Neuronal stem cell (in vitro differentiated cells): ENCODE measurements around the gene CA7.
A peak's percentile ranks its signal among the peaks of the same experiment; 100 is the strongest.

Source experiments
- DNase-seq: peaks from one replicate; pipeline ENCODE4 v3.0.0-alpha.2; 2013; ENCODE audit warnings: low spot score
- H2AFZ ChIP-seq: one replicate; pipeline ENCODE4 v1.6.1; 2013; ENCODE audit warnings: mild to moderate bottlenecking, low read length, inconsistent platforms
- H2AK5ac ChIP-seq: 2 replicates; pipeline ENCODE4 v1.6.1; 2013; ENCODE audit warnings: low read depth, mild to moderate bottlenecking, inconsistent platforms, low read length, moderate library complexity, mixed read lengths
- H2BK120ac ChIP-seq: 2 replicates; pipeline ENCODE4 v1.6.1; 2013; ENCODE audit warnings: low read depth, mild to moderate bottlenecking, inconsistent platforms, low read length, moderate library complexity, mixed read lengths
- H2BK12ac ChIP-seq: one replicate; pipeline ENCODE4 v1.6.1; 2013; ENCODE audit warnings: low read length, inconsistent platforms
- H2BK15ac ChIP-seq: 2 replicates; pipeline ENCODE4 v1.6.1; 2013; ENCODE audit warnings: mild to moderate bottlenecking, low read length, inconsistent platforms, mixed read lengths
- H2BK5ac ChIP-seq: one replicate; pipeline ENCODE4 v1.6.1; 2013; ENCODE audit warnings: inconsistent platforms, mild to moderate bottlenecking, low read length, moderate library complexity
- H3K14ac ChIP-seq: one replicate; pipeline ENCODE4 v1.6.1; 2013; ENCODE audit warnings: low read length, inconsistent platforms
- H3K18ac ChIP-seq: 2 replicates; pipeline ENCODE4 v1.6.1; 2013; ENCODE audit warnings: low read length, inconsistent platforms
- H3K23ac ChIP-seq: 2 replicates; pipeline ENCODE4 v1.6.1; 2013; ENCODE audit warnings: low read depth, mild to moderate bottlenecking, mixed read lengths, low read length, inconsistent platforms; ENCODE audit not compliant: poor library complexity
- H3K27ac ChIP-seq: replicated peaks from 3 replicates; pipeline ENCODE4 v1.5.1; 2013; ENCODE audit warnings: low read length, inconsistent platforms
- H3K27me3 ChIP-seq, 3 experiments: 2 replicates each; pipeline ENCODE4 v1.6.1; 2013; ENCODE audit warnings: low read length in 3 of 3, mild to moderate bottlenecking in 2 of 3, inconsistent platforms in 1 of 3, low read depth in 1 of 3, mixed read lengths in 1 of 3, moderate library complexity in 1 of 3; ENCODE audit not compliant: control insufficient read depth in 3 of 3, insufficient read depth in 3 of 3
- H3K36me3 ChIP-seq, 2 donors: replicated peaks in 1 of 2; 2 replicates each; pipeline ENCODE4 v1.6.1; 2013; ENCODE audit warnings: low read length in 2 of 2; ENCODE audit not compliant: control insufficient read depth in 2 of 2, insufficient read depth in 2 of 2
- H3K4ac ChIP-seq: 2 replicates; pipeline ENCODE4 v1.6.1; 2013; ENCODE audit warnings: inconsistent platforms, mild to moderate bottlenecking, low read length, moderate library complexity
- H3K4me1 ChIP-seq, 2 donors: 1 replicate in 1 of 2; 2 replicates in 1 of 2; pipeline ENCODE4 v1.6.1; 2013; ENCODE audit warnings: low read length in 2 of 2, low read depth in 1 of 2; ENCODE audit not compliant: control insufficient read depth in 2 of 2, insufficient read depth in 1 of 2
- H3K4me2 ChIP-seq: one replicate; pipeline ENCODE4 v1.6.1; 2013; ENCODE audit warnings: mild to moderate bottlenecking, low read length, inconsistent platforms; ENCODE audit not compliant: insufficient read depth, poor library complexity, severe bottlenecking
- H3K4me3 ChIP-seq, 2 donors: 2 replicates each; pipeline ENCODE4 v1.5.1; 2013; ENCODE audit warnings: low read length in 2 of 2, mild to moderate bottlenecking in 2 of 2, inconsistent platforms in 1 of 2, moderate library complexity in 1 of 2
- H3K79me1 ChIP-seq: one replicate; pipeline ENCODE4 v1.6.1; 2013; ENCODE audit warnings: low read depth, mild to moderate bottlenecking, inconsistent platforms, low read length, moderate library complexity
- H3K9ac ChIP-seq: one replicate; pipeline ENCODE4 v1.6.1; 2013; ENCODE audit warnings: mild to moderate bottlenecking, low read depth, low read length, inconsistent platforms; ENCODE audit not compliant: poor library complexity
- H3K9me3 ChIP-seq, 2 donors: replicated peaks in 1 of 2; 2 replicates each; pipeline versions ENCODE3 to v1.6.1; 2013; ENCODE audit warnings: low read length in 2 of 2, mild to moderate bottlenecking in 2 of 2, inconsistent platforms in 1 of 2, low read depth in 1 of 2, mixed read lengths in 1 of 2, moderate library complexity in 1 of 2; ENCODE audit not compliant: control insufficient read depth in 2 of 2, insufficient read depth in 1 of 2
- H4K8ac ChIP-seq: one replicate; pipeline ENCODE4 v1.6.1; 2013; ENCODE audit warnings: low read depth, mild to moderate bottlenecking, inconsistent platforms, low read length, moderate library complexity
- H4K91ac ChIP-seq: one replicate; pipeline ENCODE4 v1.6.1; 2013; ENCODE audit warnings: low read length, low read depth, mild to moderate bottlenecking, inconsistent platforms; ENCODE audit not compliant: poor library complexity
- WGBS, 2 donors: extraction: QIAGEN DNeasy Blood & Tissue Kit; methylation state at CpG; one replicate each; pipeline ENCODE4 v1.1.7; 2013; ENCODE audit warnings: missing lambda C conversion rate in 2 of 2, mixed read lengths in 1 of 2; ENCODE audit not compliant: insufficient read length in 2 of 2, insufficient replicate concordance in 1 of 2; ENCODE audit errors: extremely low coverage in 2 of 2; 5-methylcytosine and 5-hydroxymethylcytosine counted together

The CA7 gene

GRCh38 chr16:66881964-66882508 is 37.8 kb downstream of the CA7 start:
- DNase-seq = no peak
- peaks cover 0 to 3% of the 10 kb centered on the region in 2 donors for H3K9me3 ChIP-seq
- H3K4me2 ChIP-seq = no peak overlapping the region
- no peak overlapping the region for H2AFZ ChIP-seq
- peak overlapping the region; percentile 54 for H4K8ac ChIP-seq
- no peak overlapping the region for H2BK15ac ChIP-seq
- no peak overlapping the region for H2BK120ac ChIP-seq
- no peak overlapping the region for H2BK12ac ChIP-seq
- H3K9ac ChIP-seq = peak overlapping the region; percentile 66
- no peak overlapping the region for H3K23ac ChIP-seq
- no peak overlapping the region for H3K4me3 ChIP-seq
- H4K91ac ChIP-seq = no peak overlapping the region
- no peak overlapping the region for H3K18ac ChIP-seq
- WGBS, 2 donors = no CpG with 5 or more reads among the region's 8 CpGs
- peaks cover 21 to 31% of the 10 kb centered on the region in 2 donors for H3K36me3 ChIP-seq
- H3K14ac ChIP-seq = no peak overlapping the region
- peaks cover 5 to 7% of the 10 kb centered on the region in 2 donors for H3K4me1 ChIP-seq
- no peak overlapping the region for H3K4ac ChIP-seq
- H2BK5ac ChIP-seq = no peak overlapping the region
- H3K79me1 ChIP-seq = peaks cover 5% of the 10 kb centered on the region
- H3K27ac ChIP-seq = no peak overlapping the region
- no peaks in the 10 kb centered on the region for H3K27me3 ChIP-seq
- H2AK5ac ChIP-seq = no peak overlapping the region

- Histone ChIP-seq H4K8ac (no peak overlapping the region), H3K4ac (no peak overlapping the region), H2BK120ac (no peak overlapping the region), H3K9ac (no peak overlapping the region), H3K9me3 (peaks cover 0 to 3% of the 10 kb centered on the region in 2 donors), H2AFZ (no peak overlapping the region), H3K27me3 (no peaks in the 10 kb centered on the region), H2BK5ac (no peak overlapping the region), H4K91ac (no peak overlapping the region), H3K4me3 (no peak overlapping the region), H3K4me1 (peaks cover 5 to 7% of the 10 kb centered on the region in 2 donors), H2BK15ac (no peak overlapping the region), H3K79me1 (peaks cover 5% of the 10 kb centered on the region), H2BK12ac (no peak overlapping the region), H3K4me2 (no peak overlapping the region), H3K36me3 (peaks cover 21 to 31% of the 10 kb centered on the region in 2 donors), H3K23ac (no peak overlapping the region), H3K18ac (no peak overlapping the region), H3K27ac (no peak overlapping the region), H2AK5ac (no peak overlapping the region), H3K14ac (no peak overlapping the region)
- WGBS, 2 donors = no CpG with 5 or more reads among the region's 3 CpGs
- DNase-seq = no peak
Measured at GRCh38 chr16:66882702-66883101, 38.5 kb downstream of the CA7 start.

- Histone ChIP-seq H3K18ac (no peak overlapping the region), H3K9ac (peak overlapping the region; percentile 45), H2BK5ac (no peak overlapping the region), H2AFZ (no peak overlapping the region), H2BK15ac (no peak overlapping the region), H3K23ac (peak overlapping the region; percentile 40), H3K36me3 (peaks cover 21 to 31% of the 10 kb centered on the region in 2 donors), H3K79me1 (peaks cover 3% of the 10 kb centered on the region), H2AK5ac (no peak overlapping the region), H3K27me3 (no peaks in the 10 kb centered on the region), H3K4me1 (peaks cover 1% of the 10 kb centered on the region in 2 donors), H3K4me3 (no peak overlapping the region), H3K9me3 (peaks cover 0 to 3% of the 10 kb centered on the region in 2 donors), H2BK12ac (no peak overlapping the region), H3K27ac (no peak overlapping the region), H2BK120ac (no peak overlapping the region), H3K4me2 (no peak overlapping the region), H3K4ac (no peak overlapping the region), H4K8ac (no peak overlapping the region), H4K91ac (no peak overlapping the region), H3K14ac (no peak overlapping the region)
- no CpG with 5 or more reads among the region's 12 CpGs for WGBS, 2 donors
- no peak for DNase-seq
Measured at GRCh38 chr16:66885491-66885890, 41.3 kb downstream of the CA7 start.

GRCh38 chr16:66886321-66886720 is 42.1 kb downstream of the CA7 start:
- no CpG with 5 or more reads among the region's 2 CpGs for WGBS, 2 donors
- no peak for DNase-seq
- Histone ChIP-seq H3K4ac (no peak overlapping the region), H3K18ac (no peak overlapping the region), H3K4me2 (no peak overlapping the region), H4K8ac (no peak overlapping the region), H4K91ac (no peak overlapping the region), H3K4me1 (peaks cover 0 to 1% of the 10 kb centered on the region in 2 donors), H3K27ac (no peak overlapping the region), H3K79me1 (peaks cover 2% of the 10 kb centered on the region), H3K23ac (no peak overlapping the region), H2AFZ (no peak overlapping the region), H3K9ac (no peak overlapping the region), H3K36me3 (peaks cover 21 to 34% of the 10 kb centered on the region in 2 donors), H3K4me3 (no peak overlapping the region), H2BK120ac (no peak overlapping the region), H2AK5ac (no peak overlapping the region), H2BK15ac (no peak overlapping the region), H3K14ac (no peak overlapping the region), H3K9me3 (peaks cover 0 to 3% of the 10 kb centered on the region in 2 donors), H2BK12ac (no peak overlapping the region), H3K27me3 (no peaks in the 10 kb centered on the region), H2BK5ac (no peak overlapping the region)
